ENCODE measurements around the gene CDH11.

The CDH11 gene

GRCh38 chr16:65075877-65076276, 46.0 kb downstream of the CDH11 start:
- ATAC-seq (ENCODE audit: low read depth) (no peak), DNase-seq (ENCODE audit: low spot score) (no peak)
- no peaks in the 10 kb centered on the region for H3K36me3 ChIP-seq (ENCODE audit: low read depth)

GRCh38 chr16:65071433-65072311, 50.2 kb downstream of the CDH11 start:
- Histone ChIP-seq H3K36me3 (ENCODE audit: low read depth) (no peaks in the 10 kb centered on the region), H3K9me3 (ENCODE audit: severe bottlenecking) (no peaks in the 10 kb centered on the region), H3K27ac (ENCODE audit: poor library complexity, severe bottlenecking) (peak overlapping the region; percentile 57), H3K4me3 (ENCODE audit: severe bottlenecking) (no peak overlapping the region), H3K4me1 (ENCODE audit: insufficient read depth, poor library complexity, severe bottlenecking) (peaks cover 30% of the 10 kb centered on the region), H3K27me3 (ENCODE audit: insufficient read depth, poor library complexity, severe bottlenecking) (no peaks in the 10 kb centered on the region)
- DNase-seq (ENCODE audit: low spot score) (no peak), ATAC-seq (ENCODE audit: low read depth) (no peak)
- TF ChIP-seq, protein P1, sequence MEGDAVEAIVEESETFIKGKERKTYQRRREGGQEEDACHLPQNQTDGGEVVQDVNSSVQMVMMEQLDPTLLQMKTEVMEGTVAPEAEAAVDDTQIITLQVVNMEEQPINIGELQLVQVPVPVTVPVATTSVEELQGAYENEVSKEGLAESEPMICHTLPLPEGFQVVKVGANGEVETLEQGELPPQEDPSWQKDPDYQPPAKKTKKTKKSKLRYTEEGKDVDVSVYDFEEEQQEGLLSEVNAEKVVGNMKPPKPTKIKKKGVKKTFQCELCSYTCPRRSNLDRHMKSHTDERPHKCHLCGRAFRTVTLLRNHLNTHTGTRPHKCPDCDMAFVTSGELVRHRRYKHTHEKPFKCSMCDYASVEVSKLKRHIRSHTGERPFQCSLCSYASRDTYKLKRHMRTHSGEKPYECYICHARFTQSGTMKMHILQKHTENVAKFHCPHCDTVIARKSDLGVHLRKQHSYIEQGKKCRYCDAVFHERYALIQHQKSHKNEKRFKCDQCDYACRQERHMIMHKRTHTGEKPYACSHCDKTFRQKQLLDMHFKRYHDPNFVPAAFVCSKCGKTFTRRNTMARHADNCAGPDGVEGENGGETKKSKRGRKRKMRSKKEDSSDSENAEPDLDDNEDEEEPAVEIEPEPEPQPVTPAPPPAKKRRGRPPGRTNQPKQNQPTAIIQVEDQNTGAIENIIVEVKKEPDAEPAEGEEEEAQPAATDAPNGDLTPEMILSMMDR (IDR thresholded peaks at IDR 0.05; ENCODE audit: poor library complexity, severe bottlenecking): no peak

More at GRCh38 chr16:65075877-65076276, 46.0 kb downstream of the CDH11 start:
- Histone ChIP-seq H3K9me3 (ENCODE audit: severe bottlenecking) (no peaks in the 10 kb centered on the region), H3K4me1 (ENCODE audit: insufficient read depth, poor library complexity, severe bottlenecking) (peaks cover 4% of the 10 kb centered on the region), H3K27me3 (ENCODE audit: insufficient read depth, poor library complexity, severe bottlenecking) (no peaks in the 10 kb centered on the region), H3K4me3 (ENCODE audit: severe bottlenecking) (no peak overlapping the region), H3K27ac (ENCODE audit: poor library complexity, severe bottlenecking) (no peak overlapping the region)
- TF ChIP-seq, protein P1 (IDR thresholded peaks at IDR 0.05; ENCODE audit: poor library complexity, severe bottlenecking): no peak

- H3K36me3 ChIP-seq (ENCODE audit: low read depth): no peaks in the 10 kb centered on the region
- DNase-seq (ENCODE audit: low spot score) (peak; percentile 76), ATAC-seq (ENCODE audit: low read depth) (peak; percentile 92)
- H3K27me3 ChIP-seq (ENCODE audit: insufficient read depth, poor library complexity, severe bottlenecking): no peaks in the 10 kb centered on the region
- peaks cover 30% of the 10 kb centered on the region for H3K4me1 ChIP-seq (ENCODE audit: insufficient read depth, poor library complexity, severe bottlenecking)
- peak overlapping the region; percentile 57 for H3K27ac ChIP-seq (ENCODE audit: poor library complexity, severe bottlenecking)
- H3K4me3 ChIP-seq (ENCODE audit: severe bottlenecking): no peak overlapping the region
- TF ChIP-seq, protein P1 (IDR thresholded peaks at IDR 0.05; ENCODE audit: poor library complexity, severe bottlenecking): no peak
- H3K9me3 ChIP-seq (ENCODE audit: severe bottlenecking): no peaks in the 10 kb centered on the region
Observed at GRCh38 chr16:65070831-65071432, 50.9 kb downstream of the CDH11 start.

DNA sequence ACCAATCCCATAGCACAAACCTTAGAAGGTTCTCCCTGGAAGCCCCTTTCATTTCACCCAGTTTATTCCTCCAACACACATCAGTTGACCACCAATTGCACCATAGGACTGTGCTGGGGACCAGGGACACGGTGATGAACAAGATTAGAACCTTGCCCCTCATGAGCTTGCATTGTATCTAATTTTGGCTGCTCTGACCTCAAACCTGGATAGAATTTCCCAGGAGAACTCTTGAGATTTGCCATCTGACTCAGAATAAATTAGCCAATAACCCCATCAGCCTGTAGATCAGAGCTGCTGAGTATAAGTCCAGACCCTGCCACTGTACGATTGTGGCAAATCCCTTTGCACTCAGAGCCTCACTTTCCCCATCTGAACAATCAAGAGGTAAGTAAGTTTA, 52.1 kb downstream of the CDH11 start:
- Histone ChIP-seq H3K27me3 (ENCODE audit: insufficient read depth, poor library complexity, severe bottlenecking) (no peaks in the 10 kb centered on the region), H3K36me3 (ENCODE audit: low read depth) (no peaks in the 10 kb centered on the region), H3K9me3 (ENCODE audit: severe bottlenecking) (no peaks in the 10 kb centered on the region), H3K4me1 (ENCODE audit: insufficient read depth, poor library complexity, severe bottlenecking) (peaks cover 30% of the 10 kb centered on the region), H3K4me3 (ENCODE audit: severe bottlenecking) (no peak overlapping the region), H3K27ac (ENCODE audit: poor library complexity, severe bottlenecking) (peak overlapping the region; percentile 57)
- ATAC-seq (ENCODE audit: low read depth) (no peak), DNase-seq (ENCODE audit: low spot score) (no peak)
- TF ChIP-seq, protein P1 (IDR thresholded peaks at IDR 0.05; ENCODE audit: poor library complexity, severe bottlenecking): no peak
